Measurements from ENCODE around the gene NSG2. TPM values are rescaled to one million over a fixed set of nuclear protein-coding genes. Genes with fewer than 3 reads are reported as not detected.

The NSG2 gene
- polyA plus RNA-seq (2013): not detected

DNA sequence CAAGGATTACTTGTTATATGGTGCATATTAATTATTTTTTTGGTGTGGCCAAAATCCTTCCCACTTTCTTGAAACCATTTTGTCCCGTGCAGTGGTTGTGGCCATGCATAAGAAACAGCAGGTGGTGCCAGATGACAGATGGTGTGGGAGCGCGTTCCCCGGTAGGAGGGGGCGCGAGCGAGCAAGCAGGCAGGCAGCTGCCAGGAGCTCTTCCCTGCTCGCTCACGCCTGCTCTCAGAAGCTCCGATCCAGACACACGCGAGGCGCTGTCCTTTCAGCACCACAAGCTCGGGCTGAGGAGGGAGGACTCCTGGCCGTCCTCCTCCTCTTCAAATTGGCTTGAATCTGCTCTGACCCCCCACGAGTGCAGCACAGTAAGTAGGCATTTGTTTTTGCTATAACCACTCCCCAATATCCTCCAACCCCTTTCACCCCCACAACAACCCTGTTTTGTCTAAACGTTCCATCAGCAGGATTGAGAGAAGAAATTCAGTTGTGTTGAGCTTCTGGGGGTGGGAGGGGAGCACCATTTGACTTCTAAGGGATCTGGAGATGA is at the start of gene NSG2:
TSS of gene NSG2 (plus strand) at position 237 of the 556 bp plus-strand sequence. CDS start 1,050 bp downstream, outside the sequence.
- no peaks in the 10 kb centered on the region for H3K36me3 ChIP-seq (ENCODE audit: control insufficient read depth in 4 of 4, insufficient read depth in 4 of 4, low read length in 3 of 4)
- peak; percentile 93 to 97 (median 96) for DNase-seq
- H3K4me1 ChIP-seq (ENCODE audit: control extremely low read depth in 1 of 4, control insufficient read depth in 4 of 4, insufficient read depth in 4 of 4, low read length in 3 of 4): no peaks in the 10 kb centered on the region
- no peak within 1 kb of the TSS for H3K27ac ChIP-seq (ENCODE audit: insufficient read depth in 1 of 2, low read depth in 1 of 2, low read length in 2 of 2, poor library complexity in 1 of 2, severe bottlenecking in 2 of 2)
- H3K9me3 ChIP-seq (ENCODE audit: control extremely low read depth in 1 of 5, control insufficient read depth in 4 of 5, insufficient read depth in 2 of 5, low read depth in 1 of 5, low read length in 4 of 5): no peaks in the 10 kb centered on the region
- H3K27me3 ChIP-seq (replicated peaks in 2 of 5; ENCODE audit: control insufficient read depth in 4 of 5, insufficient read depth in 5 of 5, low read length in 4 of 5): peaks cover 0 to 6% (median 0%) of the 10 kb centered on the region in 5 experiments
- 4% methylated on average over 11 of the region's 17 CpGs for WGBS (ENCODE audit: insufficient coverage)
- no peak within 1 kb of the TSS for H3K4me3 ChIP-seq (ENCODE audit: control insufficient read depth in 1 of 7, extremely low read depth in 1 of 7, insufficient read depth in 4 of 7, low read depth in 2 of 7, low read length in 6 of 7)
- CTCF ChIA-PET: interaction anchor here (0.6 to 4.9 kb wide), 12 partner anchors 8 to 374 kb away, joined by 3 to 88 read pairs (median 4); no protein-coding TSS in a partner anchor
- POLR2A ChIA-PET: interaction anchor here (1.1 kb wide), 1 partner anchor 266 kb away, joined by 3 read pairs; no protein-coding TSS in a partner anchor

DNA sequence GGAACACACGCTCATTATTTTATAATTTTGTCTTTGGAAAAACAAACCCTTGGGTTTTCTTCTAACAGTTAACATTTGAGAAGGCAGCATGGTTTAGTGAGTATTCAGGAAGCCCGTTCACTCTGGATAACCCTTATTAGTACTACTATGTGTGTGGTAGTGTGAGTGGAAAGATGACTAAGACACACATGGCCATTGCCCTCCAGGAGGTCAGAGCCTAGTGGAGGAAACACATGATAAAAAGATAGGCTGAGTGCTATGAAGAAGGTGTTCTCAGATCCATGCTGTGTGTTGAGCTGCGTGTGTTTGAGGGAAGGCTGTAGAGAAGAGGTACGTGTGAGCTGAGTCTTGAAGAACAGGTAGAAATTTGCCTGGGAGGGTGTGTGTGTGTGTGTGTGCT is 48.2 kb upstream of the NSG2 start:
- POLR2A ChIA-PET: no interaction called here

DNA sequence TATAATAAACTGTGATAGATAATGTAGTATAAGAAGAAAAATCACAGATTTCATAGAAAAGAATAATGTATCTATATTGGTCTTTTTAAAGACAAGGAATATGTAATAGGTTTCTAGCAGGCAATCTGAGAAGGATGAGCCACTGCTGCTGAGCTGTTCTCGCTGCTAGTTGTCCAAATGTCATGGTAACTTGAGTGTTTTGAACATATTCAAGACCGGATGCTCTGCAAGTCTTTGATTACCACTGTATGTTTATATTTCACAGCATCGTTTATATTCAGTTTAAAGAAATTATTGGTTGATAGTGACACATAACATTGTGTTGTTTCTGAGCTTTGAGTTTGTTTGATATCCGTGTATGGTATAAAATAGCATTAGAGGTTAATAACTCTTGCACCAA is 47.0 kb upstream of the NSG2 start:
- CTCF ChIA-PET: no interaction called here
- Histone ChIP-seq H3K27me3 (replicated peaks in 2 of 5; ENCODE audit: control insufficient read depth in 4 of 5, insufficient read depth in 5 of 5, low read length in 4 of 5) (peaks cover 7 to 30% (median 11%) of the 10 kb centered on the region in 5 experiments), H3K27ac (ENCODE audit: insufficient read depth in 1 of 2, low read depth in 1 of 2, low read length in 2 of 2, poor library complexity in 1 of 2, severe bottlenecking in 2 of 2) (no peak overlapping the region), H3K4me1 (ENCODE audit: control extremely low read depth in 1 of 4, control insufficient read depth in 4 of 4, insufficient read depth in 4 of 4, low read length in 3 of 4) (no peaks in the 10 kb centered on the region), H3K9me3 (ENCODE audit: control extremely low read depth in 1 of 5, control insufficient read depth in 4 of 5, insufficient read depth in 2 of 5, low read depth in 1 of 5, low read length in 4 of 5) (peaks cover 0 to 1% (median 0%) of the 10 kb centered on the region in 5 experiments), H3K36me3 (ENCODE audit: control insufficient read depth in 4 of 4, insufficient read depth in 4 of 4, low read length in 3 of 4) (no peaks in the 10 kb centered on the region), H3K4me3 (ENCODE audit: control insufficient read depth in 1 of 7, extremely low read depth in 1 of 7, insufficient read depth in 4 of 7, low read depth in 2 of 7, low read length in 6 of 7) (no peak overlapping the region)
- no peak for DNase-seq
- POLR2A ChIA-PET: no interaction called here
- 78% methylated on average over 1 of the region's 4 CpGs for WGBS (ENCODE audit: insufficient coverage)

More for the DNA sequence above, 48.2 kb upstream of the NSG2 start:
- no peaks in the 10 kb centered on the region for H3K36me3 ChIP-seq (ENCODE audit: control insufficient read depth in 4 of 4, insufficient read depth in 4 of 4, low read length in 3 of 4)
- DNase-seq: no peak
- H3K4me3 ChIP-seq (ENCODE audit: control insufficient read depth in 1 of 7, extremely low read depth in 1 of 7, insufficient read depth in 4 of 7, low read depth in 2 of 7, low read length in 6 of 7): no peak overlapping the region
- H3K4me1 ChIP-seq (ENCODE audit: control extremely low read depth in 1 of 4, control insufficient read depth in 4 of 4, insufficient read depth in 4 of 4, low read length in 3 of 4): no peaks in the 10 kb centered on the region
- H3K27ac ChIP-seq (ENCODE audit: insufficient read depth in 1 of 2, low read depth in 1 of 2, low read length in 2 of 2, poor library complexity in 1 of 2, severe bottlenecking in 2 of 2): no peak overlapping the region
- CTCF ChIA-PET: no interaction called here
- H3K9me3 ChIP-seq (ENCODE audit: control extremely low read depth in 1 of 5, control insufficient read depth in 4 of 5, insufficient read depth in 2 of 5, low read depth in 1 of 5, low read length in 4 of 5): peaks cover 0 to 1% (median 0%) of the 10 kb centered on the region in 5 experiments
- H3K27me3 ChIP-seq (replicated peaks in 2 of 5; ENCODE audit: control insufficient read depth in 4 of 5, insufficient read depth in 5 of 5, low read length in 4 of 5): peaks cover 7 to 30% (median 10%) of the 10 kb centered on the region in 5 experiments
- WGBS (ENCODE audit: insufficient coverage): 85% methylated on average over 2 of the region's 4 CpGs

DNA sequence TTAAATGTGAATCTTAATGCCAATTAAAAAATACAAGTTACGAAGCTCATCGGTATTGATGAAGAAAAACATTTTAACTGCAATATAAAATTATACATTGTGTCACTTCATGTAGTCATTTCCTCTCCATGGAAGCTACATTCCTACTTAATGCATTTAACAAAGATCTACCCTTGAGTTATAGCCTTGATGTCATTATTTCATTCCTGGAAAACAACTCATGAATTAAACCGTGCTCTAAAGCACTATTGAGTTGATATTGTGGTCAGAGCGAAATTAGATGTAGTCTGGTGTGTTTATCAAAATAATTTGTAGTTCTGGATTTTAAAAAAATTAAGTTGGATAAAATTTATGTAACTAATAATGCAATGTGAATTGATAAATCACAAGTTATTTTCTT is 45.4 kb upstream of the NSG2 start:
- CTCF ChIA-PET: no interaction called here
- DNase-seq: no peak
- WGBS (ENCODE audit: insufficient coverage): no CpG with 5 or more reads among the region's 4 CpGs
- Histone ChIP-seq H3K27ac (ENCODE audit: insufficient read depth in 1 of 2, low read depth in 1 of 2, low read length in 2 of 2, poor library complexity in 1 of 2, severe bottlenecking in 2 of 2) (no peak overlapping the region), H3K27me3 (replicated peaks in 2 of 5; ENCODE audit: control insufficient read depth in 4 of 5, insufficient read depth in 5 of 5, low read length in 4 of 5) (peaks cover 7 to 30% (median 17%) of the 10 kb centered on the region in 5 experiments), H3K4me1 (ENCODE audit: control extremely low read depth in 1 of 4, control insufficient read depth in 4 of 4, insufficient read depth in 4 of 4, low read length in 3 of 4) (no peaks in the 10 kb centered on the region), H3K4me3 (ENCODE audit: control insufficient read depth in 1 of 7, extremely low read depth in 1 of 7, insufficient read depth in 4 of 7, low read depth in 2 of 7, low read length in 6 of 7) (no peak overlapping the region), H3K36me3 (ENCODE audit: control insufficient read depth in 4 of 4, insufficient read depth in 4 of 4, low read length in 3 of 4) (no peaks in the 10 kb centered on the region), H3K9me3 (ENCODE audit: control extremely low read depth in 1 of 5, control insufficient read depth in 4 of 5, insufficient read depth in 2 of 5, low read depth in 1 of 5, low read length in 4 of 5) (peaks cover 0 to 1% (median 0%) of the 10 kb centered on the region in 5 experiments)
- POLR2A ChIA-PET: no interaction called here

DNA sequence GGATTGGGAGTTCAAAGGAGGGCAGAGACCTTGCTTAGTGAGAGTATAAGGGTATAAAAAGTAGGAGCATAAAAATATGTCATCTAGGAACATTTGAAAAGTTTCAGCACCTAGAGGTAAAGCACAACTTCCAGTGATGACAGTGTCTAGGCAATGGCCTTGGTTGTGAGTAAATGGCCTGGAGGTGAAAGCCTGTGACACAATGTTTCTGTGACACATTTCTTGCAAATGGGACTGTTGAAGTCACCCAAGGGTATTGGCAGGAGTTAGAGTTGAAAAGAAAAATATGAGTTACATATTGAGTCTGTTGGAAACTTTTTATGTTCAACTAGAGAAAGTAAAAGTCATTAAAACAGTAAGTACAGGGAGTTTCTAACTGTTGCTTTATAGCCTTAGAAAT is 41.7 kb upstream of the NSG2 start:
- ChIA-PET POLR2A (no interaction called here), CTCF (no interaction called here)
- peaks cover 0 to 22% (median 4%) of the 10 kb centered on the region in 5 experiments for H3K27me3 ChIP-seq (replicated peaks in 2 of 5; ENCODE audit: control insufficient read depth in 4 of 5, insufficient read depth in 5 of 5, low read length in 4 of 5)
- H3K4me1 ChIP-seq (ENCODE audit: control extremely low read depth in 1 of 4, control insufficient read depth in 4 of 4, insufficient read depth in 4 of 4, low read length in 3 of 4): no peaks in the 10 kb centered on the region
- H3K27ac ChIP-seq (ENCODE audit: insufficient read depth in 1 of 2, low read depth in 1 of 2, low read length in 2 of 2, poor library complexity in 1 of 2, severe bottlenecking in 2 of 2): no peak overlapping the region
- no peaks in the 10 kb centered on the region for H3K36me3 ChIP-seq (ENCODE audit: control insufficient read depth in 4 of 4, insufficient read depth in 4 of 4, low read length in 3 of 4)
- no peak overlapping the region for H3K4me3 ChIP-seq (ENCODE audit: control insufficient read depth in 1 of 7, extremely low read depth in 1 of 7, insufficient read depth in 4 of 7, low read depth in 2 of 7, low read length in 6 of 7)
- H3K9me3 ChIP-seq (ENCODE audit: control extremely low read depth in 1 of 5, control insufficient read depth in 4 of 5, insufficient read depth in 2 of 5, low read depth in 1 of 5, low read length in 4 of 5): no peaks in the 10 kb centered on the region
- DNase-seq: no peak

DNA sequence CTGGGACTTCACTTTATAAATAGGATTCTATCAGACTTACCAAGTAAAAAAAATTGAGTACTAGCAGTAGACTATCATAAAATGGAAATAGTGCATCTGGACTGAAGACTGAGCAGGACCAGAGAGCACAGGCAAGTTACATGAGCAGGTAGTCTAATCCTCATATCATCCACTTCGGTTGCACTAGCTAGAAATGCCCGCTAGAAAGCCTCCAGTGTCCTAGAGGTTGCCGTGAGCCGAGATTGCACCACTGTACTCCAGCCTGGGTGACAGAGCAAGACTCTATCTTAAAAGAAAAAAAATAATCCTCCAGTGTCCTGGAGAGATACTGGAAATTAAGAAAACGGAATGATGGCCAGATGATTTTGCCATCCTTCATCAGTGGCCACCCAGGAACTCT is 36.6 kb upstream of the NSG2 start:
- no peak overlapping the region for H3K27ac ChIP-seq (ENCODE audit: insufficient read depth in 1 of 2, low read depth in 1 of 2, low read length in 2 of 2, poor library complexity in 1 of 2, severe bottlenecking in 2 of 2)
- no peak overlapping the region for H3K4me3 ChIP-seq (ENCODE audit: control insufficient read depth in 1 of 7, extremely low read depth in 1 of 7, insufficient read depth in 4 of 7, low read depth in 2 of 7, low read length in 6 of 7)
- H3K4me1 ChIP-seq (ENCODE audit: control extremely low read depth in 1 of 4, control insufficient read depth in 4 of 4, insufficient read depth in 4 of 4, low read length in 3 of 4): no peaks in the 10 kb centered on the region
- no peak for DNase-seq
- ChIA-PET POLR2A (no interaction called here), CTCF (no interaction called here)
- H3K36me3 ChIP-seq (ENCODE audit: control insufficient read depth in 4 of 4, insufficient read depth in 4 of 4, low read length in 3 of 4): no peaks in the 10 kb centered on the region
- 100% methylated on average over 1 of the region's 5 CpGs for WGBS (ENCODE audit: insufficient coverage)
- no peaks in the 10 kb centered on the region for H3K9me3 ChIP-seq (ENCODE audit: control extremely low read depth in 1 of 5, control insufficient read depth in 4 of 5, insufficient read depth in 2 of 5, low read depth in 1 of 5, low read length in 4 of 5)
- peaks cover 0 to 5% (median 2%) of the 10 kb centered on the region in 5 experiments for H3K27me3 ChIP-seq (replicated peaks in 2 of 5; ENCODE audit: control insufficient read depth in 4 of 5, insufficient read depth in 5 of 5, low read length in 4 of 5)

DNA sequence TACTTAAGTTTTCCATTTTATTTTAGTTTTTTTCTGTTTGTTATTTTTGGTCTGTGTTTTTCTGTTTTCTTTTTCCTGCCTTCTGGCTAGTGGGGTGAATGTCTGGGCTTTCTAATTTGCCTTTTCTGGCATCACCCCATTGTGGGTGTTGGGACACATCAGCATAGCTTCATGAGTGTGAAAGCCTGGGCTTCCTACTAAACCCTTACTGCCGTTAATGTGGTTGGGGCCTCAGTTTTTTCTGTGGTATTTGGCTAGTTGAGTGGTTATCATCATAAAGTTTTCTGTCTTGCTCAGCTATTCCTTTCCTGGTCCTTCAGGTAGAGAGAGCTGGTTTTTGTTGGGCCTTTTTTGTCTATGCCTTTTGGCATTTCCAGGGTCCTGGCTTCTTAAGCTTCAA is 35.1 kb upstream of the NSG2 start:
- Histone ChIP-seq H3K27ac (ENCODE audit: insufficient read depth in 1 of 2, low read depth in 1 of 2, low read length in 2 of 2, poor library complexity in 1 of 2, severe bottlenecking in 2 of 2) (no peak overlapping the region), H3K4me1 (ENCODE audit: control extremely low read depth in 1 of 4, control insufficient read depth in 4 of 4, insufficient read depth in 4 of 4, low read length in 3 of 4) (no peaks in the 10 kb centered on the region), H3K36me3 (ENCODE audit: control insufficient read depth in 4 of 4, insufficient read depth in 4 of 4, low read length in 3 of 4) (no peaks in the 10 kb centered on the region), H3K9me3 (ENCODE audit: control extremely low read depth in 1 of 5, control insufficient read depth in 4 of 5, insufficient read depth in 2 of 5, low read depth in 1 of 5, low read length in 4 of 5) (no peaks in the 10 kb centered on the region), H3K4me3 (ENCODE audit: control insufficient read depth in 1 of 7, extremely low read depth in 1 of 7, insufficient read depth in 4 of 7, low read depth in 2 of 7, low read length in 6 of 7) (no peak overlapping the region), H3K27me3 (replicated peaks in 2 of 5; ENCODE audit: control insufficient read depth in 4 of 5, insufficient read depth in 5 of 5, low read length in 4 of 5) (peaks cover 0 to 5% (median under 1%) of the 10 kb centered on the region in 5 experiments)
- no peak for DNase-seq
- ChIA-PET POLR2A (interaction anchor here (0.6 kb wide), 1 partner anchor 1396 kb away, joined by 4 read pairs; no protein-coding TSS in a partner anchor), CTCF (interaction anchor here (0.6 kb wide), 1 partner anchor 722 kb away, joined by 3 read pairs; no protein-coding TSS in a partner anchor)
- no CpG with 5 or more reads among the region's 1 CpG for WGBS (ENCODE audit: insufficient coverage)
